ENCODE data around the gene ANAPC10. TPM values are rescaled to one million over a fixed set of nuclear protein-coding genes. Genes with fewer than 3 reads are reported as not detected.

ANAPC10 gene
- total RNA-seq, 6 experiments from 2014 or later, result 6.0 to 13.0 (median 8.3) TPM

GRCh38 chr4:145055533-145056257 is 42.3 kb downstream of the ANAPC10 start:
- Histone ChIP-seq H3K27ac (no peak overlapping the region), H3K9me3 (no peaks in the 10 kb centered on the region), H3K27me3 (no peaks in the 10 kb centered on the region), H3K4me1 (no peaks in the 10 kb centered on the region), H3K4me3 (no peak overlapping the region), H3K36me3 (no peaks in the 10 kb centered on the region)
- intact Hi-C loops (cut with DNase I), result loop anchor here in 1 of 2 donors (10.0 kb wide), 1 partner anchor 881 kb away; no protein-coding TSS in a partner anchor
- DNase-seq, result no peak
- WGBS (ENCODE audit: insufficient coverage, low coverage, low lambda C conversion rate, missing lambda C conversion rate), result 97% methylated on average over 5 of the region's 5 CpGs
- TF ChIP-seq POLR2A (IDR thresholded peaks at IDR 0.05) (no peak), CTCF (IDR thresholded peaks at IDR 0.05) (no peak)
- no peak for ATAC-seq

- TF ChIP-seq POLR2A (IDR thresholded peaks at IDR 0.05), result no peak
- no peak for TF ChIP-seq CTCF (IDR thresholded peaks at IDR 0.05)
Observed at GRCh38 chr4:145049241-145049640, 48.8 kb downstream of the ANAPC10 start.

GRCh38 chr4:145048817-145049216 is 49.2 kb downstream of the ANAPC10 start:
- no peak for DNase-seq
- H3K36me3 ChIP-seq, result no peaks in the 10 kb centered on the region
- intact Hi-C loops (cut with DNase I), result no loop called here
- H3K9me3 ChIP-seq, result no peaks in the 10 kb centered on the region
- no peak for ATAC-seq
- H3K27me3 ChIP-seq, result no peaks in the 10 kb centered on the region
- H3K4me3 ChIP-seq, result no peak overlapping the region
- H3K27ac ChIP-seq, result no peak overlapping the region
- no peaks in the 10 kb centered on the region for H3K4me1 ChIP-seq
- TF ChIP-seq CTCF (IDR thresholded peaks at IDR 0.05), result no peak
- no peak for TF ChIP-seq POLR2A (IDR thresholded peaks at IDR 0.05)

More at GRCh38 chr4:145049241-145049640, 48.8 kb downstream of the ANAPC10 start:
- Histone ChIP-seq H3K36me3 (no peaks in the 10 kb centered on the region), H3K27ac (no peak overlapping the region), H3K4me3 (no peak overlapping the region), H3K9me3 (no peaks in the 10 kb centered on the region), H3K4me1 (no peaks in the 10 kb centered on the region), H3K27me3 (no peaks in the 10 kb centered on the region)
- intact Hi-C loops (cut with DNase I), result no loop called here
- 83% methylated on average over 1 of the region's 1 CpG for WGBS (ENCODE audit: insufficient coverage, low coverage, low lambda C conversion rate, missing lambda C conversion rate)
- ATAC-seq (no peak), DNase-seq (no peak)

- no peaks in the 10 kb centered on the region for H3K36me3 ChIP-seq
- DNase-seq, result no peak
- ATAC-seq, result no peak
- H3K27ac ChIP-seq, result no peak overlapping the region
- TF ChIP-seq CTCF (IDR thresholded peaks at IDR 0.05) (no peak), POLR2A (IDR thresholded peaks at IDR 0.05) (no peak)
- H3K27me3 ChIP-seq, result no peaks in the 10 kb centered on the region
- no peak overlapping the region for H3K4me3 ChIP-seq
- 85% methylated on average over 4 of the region's 4 CpGs for WGBS (ENCODE audit: insufficient coverage, low coverage, low lambda C conversion rate, missing lambda C conversion rate)
- H3K9me3 ChIP-seq, result no peaks in the 10 kb centered on the region
- intact Hi-C loops (cut with DNase I), result no loop called here
- no peaks in the 10 kb centered on the region for H3K4me1 ChIP-seq
Observed at GRCh38 chr4:145047151-145047550, 50.8 kb downstream of the ANAPC10 start.

Measured in right lobe of liver (tissue), 6 donors.